Glutamatergic neuron (in vitro differentiated cells): ENCODE results near the gene RICTOR. TPM values are rescaled to one million over a fixed set of nuclear protein-coding genes. Genes with fewer than 3 reads are reported as not detected.

Source experiments
- DNase-seq: peaks from one replicate; pipeline ENCODE4 v3.0.0; 2022
- H3K27ac Mint-ChIP-seq: one replicate; pipeline ENCODE4 v1.8.0; 2020; ENCODE audit warnings: mild to moderate bottlenecking, mixed read lengths, inconsistent platforms; ENCODE audit not compliant: unreplicated experiment
- H3K27me3 Mint-ChIP-seq: one replicate; pipeline ENCODE4 v1.8.0; 2020; ENCODE audit warnings: mild to moderate bottlenecking, moderate library complexity, mixed read lengths, inconsistent platforms; ENCODE audit not compliant: unreplicated experiment
- H3K36me3 Mint-ChIP-seq: one replicate; pipeline ENCODE4 v1.8.0; 2020; ENCODE audit warnings: mild to moderate bottlenecking, mixed read lengths, inconsistent platforms; ENCODE audit not compliant: unreplicated experiment
- H3K4me1 Mint-ChIP-seq: one replicate; pipeline ENCODE4 v1.8.0; 2020; ENCODE audit warnings: mild to moderate bottlenecking, low read depth, mixed read lengths, inconsistent platforms; ENCODE audit not compliant: unreplicated experiment
- H3K4me3 Mint-ChIP-seq: one replicate; pipeline ENCODE4 v1.8.0; 2020; ENCODE audit warnings: mild to moderate bottlenecking, mixed read lengths, inconsistent platforms; ENCODE audit not compliant: unreplicated experiment
- H3K9me3 Mint-ChIP-seq: one replicate; pipeline ENCODE4 v1.8.0; 2020; ENCODE audit warnings: mild to moderate bottlenecking, moderate library complexity, mixed read lengths, inconsistent platforms; ENCODE audit not compliant: unreplicated experiment
- CTCF ChIP-seq: fragments of 200-600 bp; sonication (generic); IDR thresholded peaks from one replicate; pipeline ENCODE4 v1.5.0; 2021; ENCODE audit not compliant: partially characterized antibody, unreplicated experiment
- total RNA-seq: library from RNA; stranded (reverse); fragmentation: NEBNext Ultra II Directional; extraction: Animal tissue kit (Norgen Biotek cat#: 25700); gene quantifications from one replicate; pipeline ENCODE4 v1.2.1, GENCODE V29; 2021; ENCODE audit not compliant: unreplicated experiment

The RICTOR gene
- total RNA-seq, 1 donor from 2014 or later, result 39.3 TPM

- H3K9me3 Mint-ChIP-seq, result no peaks in the 10 kb centered on the region
- no peak overlapping the region for H3K27ac Mint-ChIP-seq
- TF ChIP-seq CTCF, result no peak
Measured at GRCh38 chr5:39057734-39058133, 16.5 kb downstream of the RICTOR start.

GRCh38 chr5:39055768-39056398, 18.3 kb downstream of the RICTOR start:
- Mint-ChIP-seq H3K27me3 (no peaks in the 10 kb centered on the region), H3K4me1 (peaks cover 5% of the 10 kb centered on the region), H3K9me3 (no peaks in the 10 kb centered on the region), H3K4me3 (no peak overlapping the region), H3K27ac (no peak overlapping the region), H3K36me3 (no peaks in the 10 kb centered on the region)
- no peak for TF ChIP-seq CTCF
- no peak for DNase-seq

More at GRCh38 chr5:39057734-39058133, 16.5 kb downstream of the RICTOR start:
- Mint-ChIP-seq H3K36me3 (no peaks in the 10 kb centered on the region), H3K4me3 (no peak overlapping the region), H3K4me1 (peaks cover 5% of the 10 kb centered on the region), H3K27me3 (no peaks in the 10 kb centered on the region)
- DNase-seq, result no peak

- no peak overlapping the region for H3K4me3 Mint-ChIP-seq
- H3K36me3 Mint-ChIP-seq, result no peaks in the 10 kb centered on the region
- peaks cover 4% of the 10 kb centered on the region for H3K4me1 Mint-ChIP-seq
- TF ChIP-seq CTCF, result no peak
- DNase-seq, result no peak
- no peaks in the 10 kb centered on the region for H3K9me3 Mint-ChIP-seq
- no peak overlapping the region for H3K27ac Mint-ChIP-seq
- no peaks in the 10 kb centered on the region for H3K27me3 Mint-ChIP-seq
Measured at GRCh38 chr5:39055027-39055767, 19.0 kb downstream of the RICTOR start.

- Mint-ChIP-seq H3K27me3 (no peaks in the 10 kb centered on the region), H3K4me1 (peaks cover 3% of the 10 kb centered on the region), H3K27ac (no peak overlapping the region), H3K36me3 (no peaks in the 10 kb centered on the region), H3K9me3 (peaks cover 1% of the 10 kb centered on the region), H3K4me3 (no peak overlapping the region)
- no peak for TF ChIP-seq CTCF
- no peak for DNase-seq
Measured at GRCh38 chr5:39053189-39053588, 21.0 kb downstream of the RICTOR start.

- Mint-ChIP-seq H3K9me3 (peaks cover 1% of the 10 kb centered on the region), H3K4me3 (no peak overlapping the region), H3K36me3 (no peaks in the 10 kb centered on the region), H3K4me1 (peaks cover 3% of the 10 kb centered on the region), H3K27me3 (no peaks in the 10 kb centered on the region), H3K27ac (no peak overlapping the region)
- DNase-seq, result no peak
- TF ChIP-seq CTCF, result no peak
Measured at GRCh38 chr5:39052141-39052540, 22.1 kb downstream of the RICTOR start.
